Measurements from ENCODE around the gene PDE1C.

DNA sequence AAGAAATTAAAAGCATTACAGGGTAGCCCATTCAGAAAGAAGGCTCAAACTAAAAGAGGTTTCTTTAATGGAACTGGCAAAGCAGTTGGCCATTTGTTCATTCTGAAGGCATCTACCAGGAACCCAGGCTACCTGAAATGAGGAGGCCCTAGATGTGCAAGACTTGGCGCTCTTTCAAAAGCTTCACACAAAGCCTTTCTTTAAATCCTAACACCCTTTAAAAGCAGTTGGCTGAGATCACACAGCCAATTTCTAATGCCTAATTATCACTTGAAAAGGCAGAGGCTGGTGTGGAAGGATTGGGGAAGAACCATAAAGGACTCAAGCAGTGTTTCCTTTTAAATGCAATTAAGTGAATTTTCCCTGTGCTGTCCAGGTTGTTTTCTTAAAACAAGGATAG is 360.0 kb downstream of the PDE1C start:
- TF ChIP-seq, protein P1, sequence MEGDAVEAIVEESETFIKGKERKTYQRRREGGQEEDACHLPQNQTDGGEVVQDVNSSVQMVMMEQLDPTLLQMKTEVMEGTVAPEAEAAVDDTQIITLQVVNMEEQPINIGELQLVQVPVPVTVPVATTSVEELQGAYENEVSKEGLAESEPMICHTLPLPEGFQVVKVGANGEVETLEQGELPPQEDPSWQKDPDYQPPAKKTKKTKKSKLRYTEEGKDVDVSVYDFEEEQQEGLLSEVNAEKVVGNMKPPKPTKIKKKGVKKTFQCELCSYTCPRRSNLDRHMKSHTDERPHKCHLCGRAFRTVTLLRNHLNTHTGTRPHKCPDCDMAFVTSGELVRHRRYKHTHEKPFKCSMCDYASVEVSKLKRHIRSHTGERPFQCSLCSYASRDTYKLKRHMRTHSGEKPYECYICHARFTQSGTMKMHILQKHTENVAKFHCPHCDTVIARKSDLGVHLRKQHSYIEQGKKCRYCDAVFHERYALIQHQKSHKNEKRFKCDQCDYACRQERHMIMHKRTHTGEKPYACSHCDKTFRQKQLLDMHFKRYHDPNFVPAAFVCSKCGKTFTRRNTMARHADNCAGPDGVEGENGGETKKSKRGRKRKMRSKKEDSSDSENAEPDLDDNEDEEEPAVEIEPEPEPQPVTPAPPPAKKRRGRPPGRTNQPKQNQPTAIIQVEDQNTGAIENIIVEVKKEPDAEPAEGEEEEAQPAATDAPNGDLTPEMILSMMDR (IDR thresholded peaks at IDR 0.05; ENCODE audit: low read depth, low read length), result no peak
- TF ChIP-seq EZH2phosphoT487 (IDR thresholded peaks at IDR 0.05; ENCODE audit: low read depth), result no peak

All from OCI-LY3 (cell line).